IMR-90 (cell line): ENCODE measurements around the gene UGT1A4. TPM values are rescaled to one million over a fixed set of nuclear protein-coding genes. Genes with fewer than 3 reads are reported as not detected.

ENCODE experiments used
- ATAC-seq: fragments of 200-7000 bp; cut with Tn5 transposase; 2 replicates; pipeline ENCODE4 v1.9.1; 2020; ENCODE audit warnings: low read depth, mild to moderate bottlenecking, moderate library complexity
- BruUV-seq: library from RNA; stranded (reverse); fragments of 400-500 nt; replicated peaks from 2 replicates; lab custom pipeline; 2021; lab: Mats Ljungman, UMichigan
- CTCF ChIA-PET: fragments of 300-600 bp; formaldehyde crosslinking; extraction: SDS; loops from one replicate; lab custom pipeline; 2021; ENCODE audit warnings: antibody characterized with exemption; lab: Yijun Ruan, JAX
- POLR2A ChIA-PET: fragments of 300-600 bp; sonication (Branson Sonifier 250); formaldehyde crosslinking; loops from one replicate; lab custom pipeline; 2022; ENCODE audit warnings: antibody characterized with exemption; ENCODE audit not compliant: unreplicated experiment; lab: Charles Lee
- DNase-seq: peaks from one replicate; pipeline ENCODE4 v3.0.0; 2013
- H2AFZ ChIP-seq: replicated peaks from 2 replicates; pipeline ENCODE3; 2013; ENCODE audit warnings: low read length, mild to moderate bottlenecking; ENCODE audit not compliant: poor library complexity
- H2AK5ac ChIP-seq: 2 replicates; pipeline ENCODE4 v1.6.1; 2013; ENCODE audit warnings: low read depth, low read length, inconsistent platforms
- H2AK9ac ChIP-seq: replicated peaks from 2 replicates; pipeline ENCODE3; 2013; ENCODE audit warnings: mild to moderate bottlenecking, low read depth, low read length, moderate library complexity; ENCODE audit not compliant: poor library complexity
- H2BK120ac ChIP-seq: 2 replicates; pipeline ENCODE4 v1.6.1; 2013; ENCODE audit warnings: low read depth, low read length, inconsistent platforms
- H2BK15ac ChIP-seq: 3 replicates; pipeline ENCODE4 v1.6.1; 2013; ENCODE audit warnings: low read depth, low read length, inconsistent platforms
- H2BK20ac ChIP-seq: 2 replicates; pipeline ENCODE4 v1.6.1; 2013; ENCODE audit warnings: low read depth, mild to moderate bottlenecking, inconsistent platforms, low read length, moderate library complexity
- H2BK5ac ChIP-seq: 2 replicates; pipeline ENCODE4 v1.6.1; 2013; ENCODE audit warnings: mild to moderate bottlenecking, low read depth, low read length, inconsistent platforms; ENCODE audit not compliant: poor library complexity, severe bottlenecking
- H3K14ac ChIP-seq: replicated peaks from 2 replicates; pipeline ENCODE4 v1.6.1; 2013; ENCODE audit warnings: low read depth, low read length, inconsistent platforms
- H3K18ac ChIP-seq: 2 replicates; pipeline ENCODE4 v1.6.1; 2013; ENCODE audit warnings: low read depth, low read length, control low read depth
- H3K23ac ChIP-seq: 2 replicates; pipeline ENCODE4 v1.6.1; 2013; ENCODE audit warnings: low read depth, low read length, inconsistent platforms
- H3K27ac ChIP-seq: 2 replicates; pipeline ENCODE4 v1.5.1; 2013; ENCODE audit warnings: mild to moderate bottlenecking, control low read depth, low read length; ENCODE audit not compliant: insufficient read depth
- H3K27me3 ChIP-seq: 2 replicates; pipeline ENCODE4 v1.6.1; 2013; ENCODE audit warnings: low read length; ENCODE audit not compliant: control insufficient read depth, insufficient read depth
- H3K36me3 ChIP-seq: 2 replicates; pipeline ENCODE4 v1.6.1; 2013; ENCODE audit warnings: low read length, mixed read lengths; ENCODE audit not compliant: control insufficient read depth, insufficient read depth
- H3K4ac ChIP-seq: 2 replicates; pipeline ENCODE4 v1.6.1; 2013; ENCODE audit warnings: low read depth, low read length, inconsistent platforms
- H3K4me1 ChIP-seq: 2 replicates; pipeline ENCODE4 v1.6.1; 2013; ENCODE audit warnings: low read length, mixed read lengths; ENCODE audit not compliant: control insufficient read depth, insufficient read depth
- H3K4me2 ChIP-seq: 2 replicates; pipeline ENCODE4 v1.6.1; 2013; ENCODE audit warnings: low read depth, mild to moderate bottlenecking, control low read depth, low read length, moderate library complexity
- H3K4me3 ChIP-seq: 2 replicates; pipeline ENCODE4 v1.5.1; 2013; ENCODE audit warnings: low read depth, mild to moderate bottlenecking, control low read depth, low read length, moderate library complexity; ENCODE audit not compliant: insufficient read depth
- H3K56ac ChIP-seq: 2 replicates; pipeline ENCODE4 v1.6.1; 2013; ENCODE audit warnings: low read length, inconsistent platforms; ENCODE audit not compliant: insufficient read depth; ENCODE audit errors: extremely low read depth
- H3K79me1 ChIP-seq, 2 experiments: 2 replicates each; pipeline ENCODE4 v1.6.1; 2013; ENCODE audit warnings: low read length in 2 of 2, inconsistent platforms in 1 of 2, low read depth in 1 of 2
- H3K9ac ChIP-seq: 2 replicates; pipeline ENCODE4 v1.6.1; 2013; ENCODE audit warnings: low read depth, low read length, control low read depth
- H3K9me1 ChIP-seq: 2 replicates; pipeline ENCODE4 v1.6.1; 2013; ENCODE audit warnings: low read length, inconsistent platforms; ENCODE audit not compliant: insufficient read depth
- H3K9me3 ChIP-seq: 2 replicates; pipeline ENCODE4 v1.6.1; 2013; ENCODE audit warnings: low read length; ENCODE audit not compliant: control insufficient read depth, insufficient read depth
- H4K20me1 ChIP-seq: 2 replicates; pipeline ENCODE4 v1.6.1; 2013; ENCODE audit warnings: low read length, inconsistent platforms; ENCODE audit not compliant: insufficient read depth
- H4K5ac ChIP-seq: 2 replicates; pipeline ENCODE4 v1.6.1; 2013; ENCODE audit warnings: mild to moderate bottlenecking, low read depth, low read length, control low read depth
- H4K8ac ChIP-seq, 2 experiments: 2 replicates each; pipeline ENCODE4 v1.6.1; 2013; ENCODE audit warnings: low read depth in 2 of 2, low read length in 2 of 2, control low read depth in 1 of 2, inconsistent platforms in 1 of 2
- H4K91ac ChIP-seq: 2 replicates; pipeline ENCODE4 v1.6.1; 2013; ENCODE audit warnings: low read depth, low read length, inconsistent platforms; ENCODE audit not compliant: insufficient read depth
- CTCF ChIP-seq: conservative IDR thresholded peaks from 2 replicates; pipeline ENCODE4 v1.5.1; 2012; ENCODE audit warnings: mild to moderate bottlenecking, low read depth, low read length, improper control_type of control experiment
- MXI1 ChIP-seq: IDR thresholded peaks from 2 replicates; pipeline ENCODE4 v1.6.1; 2012; ENCODE audit warnings: low read depth, mild to moderate bottlenecking, low read length, moderate library complexity, borderline replicate concordance
- POLR2A ChIP-seq: IDR thresholded peaks from 2 replicates; pipeline ENCODE4 v1.6.1; 2012; ENCODE audit warnings: mild to moderate bottlenecking, low read depth, low read length
- RCOR1 ChIP-seq: IDR thresholded peaks from 2 replicates; pipeline ENCODE4 v1.6.1; 2012; ENCODE audit warnings: mild to moderate bottlenecking, low read length, improper control_type of control experiment; ENCODE audit not compliant: insufficient replicate concordance
- RFX5 ChIP-seq: IDR thresholded peaks from 2 replicates; pipeline ENCODE4 v1.8.0; 2012; ENCODE audit warnings: low read depth, mild to moderate bottlenecking, low read length, moderate library complexity
- USF2 ChIP-seq: fragments of 150-350 bp; IDR thresholded peaks from 2 replicates; pipeline ENCODE4 v1.6.1; 2017; ENCODE audit warnings: mild to moderate bottlenecking, antibody characterized with exemption, low read length, low read depth
- WGBS, 2 experiments: methylation state at CpG; one replicate each; pipeline versions ENCODE4 v1.1.5 to v1.1.7; 2013; ENCODE audit warnings: missing lambda C conversion rate in 2 of 2; ENCODE audit not compliant: insufficient read length in 1 of 2; ENCODE audit errors: extremely low coverage in 2 of 2; 5-methylcytosine and 5-hydroxymethylcytosine counted together
- dilution Hi-C: fragments of 300-500 bp; cut with HindIII; formaldehyde crosslinking; loops from one replicate; pipeline ENCODE4 v1.14.3; 2018; ENCODE audit warnings: low sequenced_read_pairs; ENCODE audit not compliant: unreplicated experiment
- in situ Hi-C: fragments of 300-500 bp; cut with MboI; formaldehyde crosslinking; loops from 3 replicates; pipeline ENCODE4 v1.14.3; 2019; ENCODE audit warnings: low sequenced_read_pairs, inconsistent platforms, mixed read lengths
- intact Hi-C: fragments of 100-400 bp; cut with micrococcal nuclease; formaldehyde crosslinking; loops from 2 replicates; pipeline ENCODE4 v1.10.0; 2022
- polyA plus RNA-seq, 3 experiments: library from polyadenylated mRNA; depleted of rRNA; stranded (reverse); fragments of >200 nt; gene quantifications; 2 replicates each; pipeline ENCODE4 v1.2.3, GENCODE V29; 2012; ENCODE audit warnings: low replicate concordance in 1 of 3
- total RNA-seq: library from RNA; depleted of rRNA; stranded (reverse); fragments of >200 nt; gene quantifications from 2 replicates; pipeline ENCODE4 v1.2.3, GENCODE V29; 2012

The UGT1A4 gene
- total and polyA plus RNA-seq, 2 of the 4 experiments (the other 2 are of a cell fraction), result not detected

- Histone ChIP-seq H3K18ac (no peak overlapping the region), H3K9ac (no peak overlapping the region), H3K4me1 (no peaks in the 10 kb centered on the region), H4K20me1 (no peaks in the 10 kb centered on the region), H2BK5ac (no peak overlapping the region), H3K79me1 (no peaks in the 10 kb centered on the region), H2AFZ (no peak overlapping the region), H3K9me1 (no peaks in the 10 kb centered on the region), H3K23ac (no peak overlapping the region), H2BK15ac (no peak overlapping the region), H2AK9ac (no peak overlapping the region), H3K9me3 (no peaks in the 10 kb centered on the region), H3K4me3 (no peak overlapping the region), H4K91ac (no peak overlapping the region), H4K5ac (no peak overlapping the region), H3K27ac (no peak overlapping the region), H3K4me2 (no peak overlapping the region), H3K27me3 (peaks cover 2% of the 10 kb centered on the region), H3K56ac (no peak overlapping the region), H2BK20ac (no peak overlapping the region), H3K36me3 (no peaks in the 10 kb centered on the region), H3K14ac (no peak overlapping the region), H3K4ac (no peak overlapping the region), H2BK120ac (no peak overlapping the region), H4K8ac (no peak overlapping the region), H2AK5ac (no peak overlapping the region)
- in situ Hi-C loops (no loop called here), dilution Hi-C loops (no loop called here), intact Hi-C loops (no loop called here)
- WGBS, 2 experiments, result 60% methylated on average over 1 of the region's 4 CpGs; no CpG with 5 or more reads in 1 of the 2 experiments
- TF ChIP-seq MXI1 (no peak), RCOR1 (no peak), USF2 (no peak), RFX5 (no peak), CTCF (no peak), POLR2A (no peak)
- POLR2A ChIA-PET, result no interaction called here
- CTCF ChIA-PET, result no interaction called here
- no TSS peak for BruUV-seq
- no peak for DNase-seq
- no peak for ATAC-seq
Measured at GRCh38 chr2:233680361-233681045, 38.0 kb upstream of the UGT1A4 start.
